ENCODE results near the gene PDCD7. TPM values are rescaled to one million over a fixed set of nuclear protein-coding genes. Genes with fewer than 3 reads are reported as not detected.
A peak's percentile ranks its signal among the peaks of the same experiment; 100 is the strongest.
"Not testable (repeated sequence)": the region's sequence is repeated elsewhere in the genome, so short reads cannot be mapped to it uniquely, and the experiment has no call there.

The PDCD7 gene
- total and polyA plus RNA-seq, 12 donors: 9.0 to 25.1 (median 15.9) TPM

DNA sequence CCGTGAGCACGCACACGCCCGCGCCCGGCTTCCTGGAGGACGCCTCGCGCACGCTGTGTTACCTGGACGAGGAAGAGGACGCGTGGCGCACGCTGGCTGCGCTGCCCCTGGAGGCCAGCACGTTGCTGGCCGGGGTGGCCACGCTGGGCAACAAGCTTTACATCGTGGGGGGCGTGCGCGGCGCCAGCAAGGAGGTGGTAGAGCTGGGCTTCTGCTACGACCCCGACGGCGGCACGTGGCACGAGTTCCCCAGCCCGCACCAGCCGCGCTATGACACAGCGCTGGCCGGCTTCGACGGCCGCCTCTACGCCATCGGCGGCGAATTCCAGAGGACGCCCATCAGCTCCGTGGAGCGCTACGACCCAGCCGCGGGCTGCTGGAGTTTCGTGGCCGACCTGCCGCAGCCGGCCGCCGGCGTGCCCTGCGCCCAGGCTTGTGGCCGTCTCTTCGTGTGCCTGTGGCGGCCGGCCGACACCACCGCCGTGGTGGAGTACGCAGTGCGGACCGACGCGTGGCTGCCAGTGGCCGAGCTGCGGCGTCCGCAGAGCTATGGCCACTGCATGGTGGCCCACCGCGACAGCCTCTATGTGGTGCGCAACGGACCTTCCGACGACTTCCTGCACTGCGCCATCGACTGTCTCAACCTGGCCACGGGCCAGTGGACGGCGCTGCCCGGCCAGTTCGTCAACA lies 56.2 kb downstream of the PDCD7 start:
- Histone ChIP-seq H3K27me3 (peaks cover 0 to 29% (median 8%) of the 10 kb centered on the region in 7 donors), H3K4me1 (peaks cover 5 to 67% (median 25%) of the 10 kb centered on the region in 9 donors), H3K9me3 (no peaks in the 10 kb centered on the region), H3K27ac (peak overlapping the region; percentile 9 to 87 (median 80)), H3K4me3 (peak overlapping the region in 5 of 10 donors; percentile 5 to 24 (median 21)), H3K36me3 (no peaks in the 10 kb centered on the region)
- 62 to 64% methylated on average over 68 to 85 of the region's 85 CpGs for WGBS, 2 donors
- peak in 3 of 8 donors; percentile 2 to 28 (median 3) for ATAC-seq
- TF ChIP-seq, protein P1, sequence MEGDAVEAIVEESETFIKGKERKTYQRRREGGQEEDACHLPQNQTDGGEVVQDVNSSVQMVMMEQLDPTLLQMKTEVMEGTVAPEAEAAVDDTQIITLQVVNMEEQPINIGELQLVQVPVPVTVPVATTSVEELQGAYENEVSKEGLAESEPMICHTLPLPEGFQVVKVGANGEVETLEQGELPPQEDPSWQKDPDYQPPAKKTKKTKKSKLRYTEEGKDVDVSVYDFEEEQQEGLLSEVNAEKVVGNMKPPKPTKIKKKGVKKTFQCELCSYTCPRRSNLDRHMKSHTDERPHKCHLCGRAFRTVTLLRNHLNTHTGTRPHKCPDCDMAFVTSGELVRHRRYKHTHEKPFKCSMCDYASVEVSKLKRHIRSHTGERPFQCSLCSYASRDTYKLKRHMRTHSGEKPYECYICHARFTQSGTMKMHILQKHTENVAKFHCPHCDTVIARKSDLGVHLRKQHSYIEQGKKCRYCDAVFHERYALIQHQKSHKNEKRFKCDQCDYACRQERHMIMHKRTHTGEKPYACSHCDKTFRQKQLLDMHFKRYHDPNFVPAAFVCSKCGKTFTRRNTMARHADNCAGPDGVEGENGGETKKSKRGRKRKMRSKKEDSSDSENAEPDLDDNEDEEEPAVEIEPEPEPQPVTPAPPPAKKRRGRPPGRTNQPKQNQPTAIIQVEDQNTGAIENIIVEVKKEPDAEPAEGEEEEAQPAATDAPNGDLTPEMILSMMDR (IDR thresholded peaks at IDR 0.05): no peak
- intact Hi-C loops (cut with DNase I): loop anchor here in 1 of 10 donors (2.0 kb wide), 1 partner anchor 23 kb away; no protein-coding TSS in a partner anchor
- no peak for DNase-seq

DNA sequence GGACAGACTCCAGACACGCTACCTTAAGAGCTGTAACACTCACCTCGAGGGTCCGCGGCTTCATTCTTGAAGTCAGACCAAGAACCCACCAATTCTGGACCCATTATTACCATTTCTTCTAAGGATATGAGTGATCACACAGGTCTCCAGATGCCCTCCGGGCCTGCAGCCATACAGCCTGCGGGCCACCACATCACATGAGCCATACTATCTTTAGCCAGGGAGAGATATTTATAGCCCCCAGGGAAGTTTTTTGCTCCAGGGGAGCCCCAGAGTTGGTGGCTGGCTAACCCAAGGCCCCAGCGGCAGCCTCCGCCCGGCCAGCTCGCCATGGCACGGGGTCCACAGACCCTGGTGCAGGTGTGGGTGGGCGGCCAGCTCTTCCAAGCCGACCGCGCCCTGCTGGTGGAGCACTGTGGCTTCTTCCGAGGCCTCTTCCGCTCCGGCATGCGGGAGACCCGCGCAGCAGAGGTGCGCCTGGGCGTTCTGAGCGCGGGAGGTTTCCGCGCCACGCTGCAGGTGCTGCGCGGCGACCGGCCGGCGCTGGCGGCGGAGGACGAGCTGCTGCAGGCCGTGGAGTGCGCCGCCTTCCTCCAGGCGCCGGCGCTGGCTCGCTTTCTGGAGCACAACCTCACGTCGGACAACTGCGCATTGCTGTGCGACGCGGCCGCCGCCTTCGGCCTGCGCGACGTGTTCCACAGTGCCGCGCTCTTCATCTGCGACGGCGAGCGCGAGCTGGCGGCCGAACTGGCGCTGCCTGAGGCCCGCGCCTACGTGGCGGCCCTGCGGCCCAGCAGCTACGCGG lies 56.9 kb downstream of the PDCD7 start, which contains the start of gene KBTBD13:
Gene KBTBD13 (plus strand): TSS at position 261 of the 805 bp plus-strand sequence. CDS start 70 bp downstream, at position 331.
- TF ChIP-seq, protein P1 (IDR thresholded peaks at IDR 0.05): no peak
- WGBS, 2 donors: 63 to 64% methylated on average over 66 to 73 of the region's 73 CpGs
- H3K9me3 ChIP-seq: no peaks in the 10 kb centered on the region
- intact Hi-C loops (cut with DNase I): loop anchor here in 1 of 10 donors (2.0 kb wide), 1 partner anchor 22 kb away; no protein-coding TSS in a partner anchor
- peak within 1 kb of the TSS in 6 of 10 donors; percentile 11 to 32 (median 22) for H3K4me3 ChIP-seq
- peaks cover 0 to 27% (median 8%) of the 10 kb centered on the region in 7 donors for H3K27me3 ChIP-seq
- peak within 1 kb of the TSS; percentile 56 to 88 (median 83) for H3K27ac ChIP-seq
- H3K4me1 ChIP-seq: peaks cover 8 to 67% (median 27%) of the 10 kb centered on the region in 9 donors
- ATAC-seq (peak; percentile 65 to 85 (median 78)), DNase-seq (peak in 1 of 2 donors; percentile 53)
- H3K36me3 ChIP-seq: no peaks in the 10 kb centered on the region

DNA sequence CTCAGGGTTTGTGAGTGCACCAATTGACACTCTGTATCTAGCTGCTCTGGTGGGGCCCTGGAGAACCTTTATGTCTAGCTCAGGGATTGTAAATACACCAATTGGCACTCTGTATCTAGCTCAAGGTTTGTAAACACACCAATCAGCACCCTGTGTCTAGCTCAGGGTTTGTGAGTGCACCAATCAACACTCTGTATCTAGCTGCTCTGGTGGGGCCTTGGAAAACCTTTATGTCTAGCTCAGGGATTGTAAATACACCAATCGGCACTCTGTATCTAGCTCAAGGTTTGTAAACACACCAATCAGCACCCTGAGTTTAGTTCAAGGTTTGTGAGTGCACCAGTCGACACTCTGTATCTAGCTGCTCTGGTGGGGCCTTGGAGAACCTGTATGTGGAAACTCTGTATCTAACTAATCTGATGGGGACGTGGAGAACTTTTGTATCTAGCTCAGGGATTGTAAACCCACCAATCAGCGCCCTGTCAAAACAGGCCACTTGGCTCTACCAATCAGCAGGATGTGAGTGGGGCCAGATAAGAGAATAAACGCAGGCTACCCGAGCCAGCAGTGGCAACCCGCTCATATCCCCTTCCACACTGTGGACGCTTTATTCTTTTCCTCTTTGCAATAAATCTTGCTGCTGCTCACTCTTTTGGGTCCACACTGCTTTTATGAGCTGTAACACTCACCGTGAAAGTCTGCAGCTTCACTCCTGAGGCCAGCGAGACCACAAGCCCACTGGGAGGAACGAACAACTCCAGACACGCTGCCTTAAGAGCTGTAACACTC lies 57.8 kb downstream of the PDCD7 start:
- DNase-seq, H3K36me3 ChIP-seq, H3K9me3 ChIP-seq, ATAC-seq: not testable (repeated sequence)
- 34 to 52% methylated on average over 12 of the region's 12 CpGs for WGBS, 2 donors
- peaks cover 0 to 23% (median 8%) of the 10 kb centered on the region in 7 donors for H3K27me3 ChIP-seq
- H3K27ac ChIP-seq: peak overlapping the region; percentile 40 to 88 (median 83)
- intact Hi-C loops (cut with DNase I): loop anchor here in 1 of 10 donors (2.0 kb wide), 1 partner anchor 21 kb away; no protein-coding TSS in a partner anchor
- peaks cover 10 to 67% (median 35%) of the 10 kb centered on the region in 9 donors for H3K4me1 ChIP-seq
- H3K4me3 ChIP-seq: peak overlapping the region in 5 of 10 donors; percentile 11 to 32 (median 21)

DNA sequence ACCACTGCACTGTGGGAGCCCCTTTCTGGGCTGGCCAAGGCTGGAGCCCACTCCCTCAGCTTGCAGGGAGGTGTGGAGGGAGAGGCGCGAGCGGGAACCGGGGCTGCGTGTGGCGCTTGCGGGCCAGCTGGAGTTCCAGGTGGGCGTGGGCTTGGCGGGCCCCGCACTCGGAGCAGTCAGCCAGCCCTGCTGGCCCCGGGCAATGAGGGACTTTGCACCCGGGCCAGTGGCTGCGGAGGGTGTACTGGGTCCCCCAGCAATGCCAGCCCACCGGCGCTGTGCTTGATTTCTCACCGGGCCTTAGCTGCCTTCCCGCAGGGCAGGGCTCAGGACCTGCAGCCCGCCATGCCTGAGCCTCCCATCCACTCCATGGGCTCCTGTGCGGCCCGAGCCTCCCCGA lies 58.7 kb downstream of the PDCD7 start:
- Histone ChIP-seq H3K27me3 (peaks cover 0 to 23% (median 8%) of the 10 kb centered on the region in 7 donors), H3K4me1 (peaks cover 19 to 67% (median 44%) of the 10 kb centered on the region in 9 donors), H3K27ac (peak overlapping the region in 1 of 10 donors; percentile 52)
- DNase-seq; H3K9me3 ChIP-seq; ATAC-seq; intact Hi-C loops (cut with DNase I); H3K4me3 ChIP-seq; H3K36me3 ChIP-seq: not testable (repeated sequence)
- WGBS, 2 donors: 96 to 98% methylated on average over 15 to 20 of the region's 22 CpGs
